SIG-M5 treated with dmso at 0.1 percent for 504 hours (cell line): ENCODE measurements around the gene ADAMTS16.

Experiments used
- DNase-seq: peaks from one replicate; lab custom pipeline; 2025; ENCODE audit not compliant: unreplicated experiment; lab: John Stamatoyannopoulos, UW

Gene ADAMTS16

GRCh38 chr5:5182508-5183188, 42.5 kb downstream of the ADAMTS16 start:
- DNase-seq, result no peak

GRCh38 chr5:5183189-5183699, 43.1 kb downstream of the ADAMTS16 start:
- no peak for DNase-seq

GRCh38 chr5:5183933-5184332, 43.8 kb downstream of the ADAMTS16 start:
- no peak for DNase-seq

- no peak for DNase-seq
Observed at GRCh38 chr5:5188376-5189050, 48.4 kb downstream of the ADAMTS16 start.

GRCh38 chr5:5189051-5189430, 48.9 kb downstream of the ADAMTS16 start:
- no peak for DNase-seq

GRCh38 chr5:5191906-5192305, 51.8 kb downstream of the ADAMTS16 start:
- DNase-seq, result no peak

- DNase-seq, result no peak
Observed at GRCh38 chr5:5192681-5193080, 52.6 kb downstream of the ADAMTS16 start.

- no peak for DNase-seq
Observed at GRCh38 chr5:5195128-5195918, 55.2 kb downstream of the ADAMTS16 start.

- DNase-seq, result no peak
Observed at GRCh38 chr5:5198135-5198534, 58.0 kb downstream of the ADAMTS16 start.

GRCh38 chr5:5198815-5199214, 58.7 kb downstream of the ADAMTS16 start:
- no peak for DNase-seq

GRCh38 chr5:5199495-5199894, 59.4 kb downstream of the ADAMTS16 start:
- no peak for DNase-seq

- DNase-seq, result no peak
Observed at GRCh38 chr5:5200133-5200532, 60.0 kb downstream of the ADAMTS16 start.

- no peak for DNase-seq
Observed at GRCh38 chr5:5202321-5202720, 62.2 kb downstream of the ADAMTS16 start.

GRCh38 chr5:5203451-5203850, 63.3 kb downstream of the ADAMTS16 start:
- DNase-seq, result no peak

GRCh38 chr5:5207828-5208227, 67.7 kb downstream of the ADAMTS16 start:
- no peak for DNase-seq

- DNase-seq, result no peak
Observed at GRCh38 chr5:5209089-5209488, 69.0 kb downstream of the ADAMTS16 start.

- DNase-seq, result no peak
Observed at GRCh38 chr5:5209510-5210286, 69.6 kb downstream of the ADAMTS16 start.

GRCh38 chr5:5217371-5217770, 77.2 kb downstream of the ADAMTS16 start:
- peak; percentile 16 for DNase-seq

GRCh38 chr5:5218396-5218795, 78.3 kb downstream of the ADAMTS16 start:
- DNase-seq, result no peak

- DNase-seq, result no peak
Observed at GRCh38 chr5:5219541-5219940, 79.4 kb downstream of the ADAMTS16 start.
